ENCODE results near the gene ASF1A. TPM values are rescaled to one million over a fixed set of nuclear protein-coding genes. Genes with fewer than 3 reads are reported as not detected.

The ASF1A gene
- total and polyA plus RNA-seq, 9 of the 15 experiments (the other 6 are each of a cell fraction or from before 2014, with no cell fraction given), result 31.5 to 45.3 (median 34.8) TPM

GRCh38 chr6:118894425-118895260, 691 bp downstream of the ASF1A start (continued):
- TF ChIP-seq, protein P1, sequence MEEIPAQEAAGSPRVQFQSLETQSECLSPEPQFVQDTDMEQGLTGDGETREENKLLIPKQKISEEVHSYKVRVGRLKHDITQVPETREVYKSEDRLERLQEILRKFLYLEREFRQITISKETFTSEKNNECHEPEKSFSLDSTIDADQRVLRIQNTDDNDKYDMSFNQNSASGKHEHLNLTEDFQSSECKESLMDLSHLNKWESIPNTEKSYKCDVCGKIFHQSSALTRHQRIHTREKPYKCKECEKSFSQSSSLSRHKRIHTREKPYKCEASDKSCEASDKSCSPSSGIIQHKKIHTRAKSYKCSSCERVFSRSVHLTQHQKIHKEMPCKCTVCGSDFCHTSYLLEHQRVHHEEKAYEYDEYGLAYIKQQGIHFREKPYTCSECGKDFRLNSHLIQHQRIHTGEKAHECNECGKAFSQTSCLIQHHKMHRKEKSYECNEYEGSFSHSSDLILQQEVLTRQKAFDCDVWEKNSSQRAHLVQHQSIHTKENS (CRISPR knock-in tag; IDR thresholded peaks at IDR 0.05), result no peak
- TF ChIP-seq, protein P2, sequence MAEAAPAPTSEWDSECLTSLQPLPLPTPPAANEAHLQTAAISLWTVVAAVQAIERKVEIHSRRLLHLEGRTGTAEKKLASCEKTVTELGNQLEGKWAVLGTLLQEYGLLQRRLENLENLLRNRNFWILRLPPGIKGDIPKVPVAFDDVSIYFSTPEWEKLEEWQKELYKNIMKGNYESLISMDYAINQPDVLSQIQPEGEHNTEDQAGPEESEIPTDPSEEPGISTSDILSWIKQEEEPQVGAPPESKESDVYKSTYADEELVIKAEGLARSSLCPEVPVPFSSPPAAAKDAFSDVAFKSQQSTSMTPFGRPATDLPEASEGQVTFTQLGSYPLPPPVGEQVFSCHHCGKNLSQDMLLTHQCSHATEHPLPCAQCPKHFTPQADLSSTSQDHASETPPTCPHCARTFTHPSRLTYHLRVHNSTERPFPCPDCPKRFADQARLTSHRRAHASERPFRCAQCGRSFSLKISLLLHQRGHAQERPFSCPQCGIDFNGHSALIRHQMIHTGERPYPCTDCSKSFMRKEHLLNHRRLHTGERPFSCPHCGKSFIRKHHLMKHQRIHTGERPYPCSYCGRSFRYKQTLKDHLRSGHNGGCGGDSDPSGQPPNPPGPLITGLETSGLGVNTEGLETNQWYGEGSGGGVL (CRISPR knock-in tag; IDR thresholded peaks at IDR 0.05), result no peak
- peak; percentile 36; the same call in 1 of the 2 replicates for TF ChIP-seq PHF8 (IDR thresholded peaks at IDR 0.05; ENCODE audit: borderline replicate concordance, low read length)
- TF ChIP-seq, protein P3, sequence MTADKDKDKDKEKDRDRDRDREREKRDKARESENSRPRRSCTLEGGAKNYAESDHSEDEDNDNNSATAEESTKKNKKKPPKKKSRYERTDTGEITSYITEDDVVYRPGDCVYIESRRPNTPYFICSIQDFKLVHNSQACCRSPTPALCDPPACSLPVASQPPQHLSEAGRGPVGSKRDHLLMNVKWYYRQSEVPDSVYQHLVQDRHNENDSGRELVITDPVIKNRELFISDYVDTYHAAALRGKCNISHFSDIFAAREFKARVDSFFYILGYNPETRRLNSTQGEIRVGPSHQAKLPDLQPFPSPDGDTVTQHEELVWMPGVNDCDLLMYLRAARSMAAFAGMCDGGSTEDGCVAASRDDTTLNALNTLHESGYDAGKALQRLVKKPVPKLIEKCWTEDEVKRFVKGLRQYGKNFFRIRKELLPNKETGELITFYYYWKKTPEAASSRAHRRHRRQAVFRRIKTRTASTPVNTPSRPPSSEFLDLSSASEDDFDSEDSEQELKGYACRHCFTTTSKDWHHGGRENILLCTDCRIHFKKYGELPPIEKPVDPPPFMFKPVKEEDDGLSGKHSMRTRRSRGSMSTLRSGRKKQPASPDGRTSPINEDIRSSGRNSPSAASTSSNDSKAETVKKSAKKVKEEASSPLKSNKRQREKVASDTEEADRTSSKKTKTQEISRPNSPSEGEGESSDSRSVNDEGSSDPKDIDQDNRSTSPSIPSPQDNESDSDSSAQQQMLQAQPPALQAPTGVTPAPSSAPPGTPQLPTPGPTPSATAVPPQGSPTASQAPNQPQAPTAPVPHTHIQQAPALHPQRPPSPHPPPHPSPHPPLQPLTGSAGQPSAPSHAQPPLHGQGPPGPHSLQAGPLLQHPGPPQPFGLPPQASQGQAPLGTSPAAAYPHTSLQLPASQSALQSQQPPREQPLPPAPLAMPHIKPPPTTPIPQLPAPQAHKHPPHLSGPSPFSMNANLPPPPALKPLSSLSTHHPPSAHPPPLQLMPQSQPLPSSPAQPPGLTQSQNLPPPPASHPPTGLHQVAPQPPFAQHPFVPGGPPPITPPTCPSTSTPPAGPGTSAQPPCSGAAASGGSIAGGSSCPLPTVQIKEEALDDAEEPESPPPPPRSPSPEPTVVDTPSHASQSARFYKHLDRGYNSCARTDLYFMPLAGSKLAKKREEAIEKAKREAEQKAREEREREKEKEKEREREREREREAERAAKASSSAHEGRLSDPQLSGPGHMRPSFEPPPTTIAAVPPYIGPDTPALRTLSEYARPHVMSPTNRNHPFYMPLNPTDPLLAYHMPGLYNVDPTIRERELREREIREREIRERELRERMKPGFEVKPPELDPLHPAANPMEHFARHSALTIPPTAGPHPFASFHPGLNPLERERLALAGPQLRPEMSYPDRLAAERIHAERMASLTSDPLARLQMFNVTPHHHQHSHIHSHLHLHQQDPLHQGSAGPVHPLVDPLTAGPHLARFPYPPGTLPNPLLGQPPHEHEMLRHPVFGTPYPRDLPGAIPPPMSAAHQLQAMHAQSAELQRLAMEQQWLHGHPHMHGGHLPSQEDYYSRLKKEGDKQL (CRISPR knock-in tag; IDR thresholded peaks at IDR 0.05; ENCODE audit: borderline replicate concordance), result peak; percentile 45; the same call in 1 of the 2 replicates
- peak; percentile 22; the same call in 1 of the 2 replicates for TF ChIP-seq MAX (CRISPR knock-in tag; IDR thresholded peaks at IDR 0.05)
- TF ChIP-seq MBD2 (IDR thresholded peaks at IDR 0.05; ENCODE audit: borderline replicate concordance, low read depth), result no peak
- no peak for TF ChIP-seq FOS (IDR thresholded peaks at IDR 0.05; ENCODE audit: extremely low read depth, insufficient read length)
- no peak for TF ChIP-seq IFI16 (CRISPR knock-in tag; IDR thresholded peaks at IDR 0.05)
- TF ChIP-seq POLR2B (IDR thresholded peaks at IDR 0.05; ENCODE audit: low read depth, partially characterized antibody), result peak; percentile 2
- 0 out of 2 replicates have a peak, but pooled peaks have one; percentile 32 for TF ChIP-seq ZNF395 (CRISPR knock-in tag; IDR thresholded peaks at IDR 0.05)
- TF ChIP-seq, protein P4, sequence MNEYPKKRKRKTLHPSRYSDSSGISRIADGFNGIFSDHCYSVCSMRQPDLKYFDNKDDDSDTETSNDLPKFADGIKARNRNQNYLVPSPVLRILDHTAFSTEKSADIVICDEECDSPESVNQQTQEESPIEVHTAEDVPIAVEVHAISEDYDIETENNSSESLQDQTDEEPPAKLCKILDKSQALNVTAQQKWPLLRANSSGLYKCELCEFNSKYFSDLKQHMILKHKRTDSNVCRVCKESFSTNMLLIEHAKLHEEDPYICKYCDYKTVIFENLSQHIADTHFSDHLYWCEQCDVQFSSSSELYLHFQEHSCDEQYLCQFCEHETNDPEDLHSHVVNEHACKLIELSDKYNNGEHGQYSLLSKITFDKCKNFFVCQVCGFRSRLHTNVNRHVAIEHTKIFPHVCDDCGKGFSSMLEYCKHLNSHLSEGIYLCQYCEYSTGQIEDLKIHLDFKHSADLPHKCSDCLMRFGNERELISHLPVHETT (CRISPR knock-in tag; conservative IDR thresholded peaks at IDR 0.05 in 1 of 2, IDR thresholded peaks at IDR 0.05 in 1 of 2), result peak in 1 of 2 experiments; percentile 47; a peak in 1 of 4 replicates
- TF ChIP-seq NR1H2 (CRISPR knock-in tag; IDR thresholded peaks at IDR 0.05), result 0 out of 2 replicates have a peak, but pooled peaks have one; percentile 23
